Measurements from ENCODE around the gene LRFN2.

DNA sequence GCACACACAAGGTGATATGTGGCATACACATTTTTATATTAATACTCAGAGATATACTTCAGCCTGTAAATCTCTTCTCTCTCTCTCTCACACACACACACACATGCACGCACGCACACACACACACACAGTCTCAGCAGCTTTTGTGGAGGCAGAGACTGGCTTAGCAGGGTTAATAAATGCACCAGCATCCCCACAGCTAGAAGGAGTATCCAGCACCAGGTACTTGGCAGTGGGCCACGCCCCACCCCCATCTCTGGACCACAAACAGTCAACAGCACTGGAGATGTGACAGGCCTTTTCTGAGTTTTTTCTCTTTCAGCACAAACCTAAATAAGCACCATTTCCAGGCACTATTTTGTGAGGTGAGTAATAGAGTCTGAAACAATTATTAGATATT is 47.3 kb upstream of the LRFN2 start:
- TF ChIP-seq, protein P1, sequence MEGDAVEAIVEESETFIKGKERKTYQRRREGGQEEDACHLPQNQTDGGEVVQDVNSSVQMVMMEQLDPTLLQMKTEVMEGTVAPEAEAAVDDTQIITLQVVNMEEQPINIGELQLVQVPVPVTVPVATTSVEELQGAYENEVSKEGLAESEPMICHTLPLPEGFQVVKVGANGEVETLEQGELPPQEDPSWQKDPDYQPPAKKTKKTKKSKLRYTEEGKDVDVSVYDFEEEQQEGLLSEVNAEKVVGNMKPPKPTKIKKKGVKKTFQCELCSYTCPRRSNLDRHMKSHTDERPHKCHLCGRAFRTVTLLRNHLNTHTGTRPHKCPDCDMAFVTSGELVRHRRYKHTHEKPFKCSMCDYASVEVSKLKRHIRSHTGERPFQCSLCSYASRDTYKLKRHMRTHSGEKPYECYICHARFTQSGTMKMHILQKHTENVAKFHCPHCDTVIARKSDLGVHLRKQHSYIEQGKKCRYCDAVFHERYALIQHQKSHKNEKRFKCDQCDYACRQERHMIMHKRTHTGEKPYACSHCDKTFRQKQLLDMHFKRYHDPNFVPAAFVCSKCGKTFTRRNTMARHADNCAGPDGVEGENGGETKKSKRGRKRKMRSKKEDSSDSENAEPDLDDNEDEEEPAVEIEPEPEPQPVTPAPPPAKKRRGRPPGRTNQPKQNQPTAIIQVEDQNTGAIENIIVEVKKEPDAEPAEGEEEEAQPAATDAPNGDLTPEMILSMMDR (IDR thresholded peaks at IDR 0.05): no peak
- TF ChIP-seq POLR2A (IDR thresholded peaks at IDR 0.05): no peak
